IPS-18a (cell line): ENCODE measurements around the gene ACKR2.

ENCODE experiments used
- H3K27ac ChIP-seq: one replicate; pipeline ENCODE4 v1.5.1; 2013; ENCODE audit warnings: low read length
- H3K27me3 ChIP-seq: one replicate; pipeline ENCODE4 v1.6.1; 2013; ENCODE audit warnings: mild to moderate bottlenecking, low read length; ENCODE audit not compliant: control insufficient read depth, insufficient read depth
- H3K36me3 ChIP-seq: one replicate; pipeline ENCODE4 v1.6.1; 2013; ENCODE audit warnings: low read depth, low read length; ENCODE audit not compliant: control insufficient read depth
- H3K4me1 ChIP-seq: one replicate; pipeline ENCODE4 v1.6.1; 2013; ENCODE audit warnings: low read depth, low read length; ENCODE audit not compliant: control insufficient read depth
- H3K4me3 ChIP-seq: one replicate; pipeline ENCODE4 v1.5.1; 2013; ENCODE audit warnings: low read length
- H3K9ac ChIP-seq: one replicate; pipeline ENCODE4 v1.6.1; 2013; ENCODE audit warnings: mild to moderate bottlenecking, low read length, moderate library complexity
- H3K9me3 ChIP-seq: one replicate; pipeline ENCODE4 v1.6.1; 2013; ENCODE audit warnings: low read depth, low read length; ENCODE audit not compliant: control insufficient read depth

ACKR2 gene

DNA sequence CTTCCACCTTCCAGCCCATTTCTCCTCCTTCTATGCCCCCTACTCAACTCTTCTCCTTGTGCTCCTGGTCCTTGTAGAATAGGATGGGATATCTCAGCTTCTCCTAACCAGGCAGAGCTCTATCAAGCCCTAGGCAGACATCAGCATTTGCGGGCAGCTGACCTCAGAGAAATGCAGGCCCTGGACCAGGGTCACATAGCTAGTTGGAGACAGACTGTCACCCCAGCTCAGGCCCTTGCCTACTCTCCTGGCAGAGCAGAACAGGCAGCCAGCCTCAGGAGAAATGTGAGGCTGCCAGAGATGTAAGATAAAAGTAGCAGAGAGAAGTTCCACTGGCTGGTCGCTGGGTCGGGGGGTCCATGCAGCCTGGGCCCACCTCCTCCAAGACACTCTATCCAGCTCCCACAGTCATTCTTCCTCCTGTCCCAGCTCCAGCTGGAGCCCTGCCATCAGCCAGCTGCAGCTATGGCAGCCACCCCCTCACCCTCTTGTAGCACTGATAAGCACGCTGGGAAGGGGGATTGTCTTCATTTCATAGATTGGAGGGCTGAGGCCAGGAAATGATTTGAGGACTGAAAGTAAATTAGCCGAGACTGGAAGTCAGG is 62.4 kb downstream of the ACKR2 start:
- H3K36me3 ChIP-seq = no peaks in the 10 kb centered on the region
- H3K27me3 ChIP-seq = no peaks in the 10 kb centered on the region
- H3K4me3 ChIP-seq = no peak overlapping the region
- no peaks in the 10 kb centered on the region for H3K4me1 ChIP-seq
- no peak overlapping the region for H3K9ac ChIP-seq
- H3K9me3 ChIP-seq = no peaks in the 10 kb centered on the region
- no peak overlapping the region for H3K27ac ChIP-seq

DNA sequence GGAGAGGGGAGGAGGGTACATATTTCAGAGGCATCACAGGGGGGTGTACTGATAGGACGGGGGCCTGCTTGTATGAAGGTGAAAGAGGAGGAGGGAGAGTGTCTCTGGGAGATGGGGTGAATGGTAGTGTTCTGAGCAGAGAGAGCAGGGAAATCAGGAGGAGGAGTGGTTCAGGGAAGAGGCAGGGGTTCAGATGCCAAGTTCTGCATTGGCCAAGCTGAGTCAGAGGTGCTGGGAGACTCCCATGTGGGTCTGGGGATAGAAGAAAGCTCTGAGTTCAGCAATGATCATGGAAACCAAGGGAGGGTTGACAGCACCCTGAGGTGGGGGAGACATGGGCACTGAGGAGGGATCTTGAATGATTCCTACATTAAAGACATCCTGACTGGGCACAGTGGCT is 63.5 kb downstream of the ACKR2 start:
- no peaks in the 10 kb centered on the region for H3K4me1 ChIP-seq
- no peak overlapping the region for H3K9ac ChIP-seq
- H3K9me3 ChIP-seq = no peaks in the 10 kb centered on the region
- H3K27me3 ChIP-seq = no peaks in the 10 kb centered on the region
- no peak overlapping the region for H3K27ac ChIP-seq
- H3K4me3 ChIP-seq = no peak overlapping the region
- H3K36me3 ChIP-seq = no peaks in the 10 kb centered on the region

DNA sequence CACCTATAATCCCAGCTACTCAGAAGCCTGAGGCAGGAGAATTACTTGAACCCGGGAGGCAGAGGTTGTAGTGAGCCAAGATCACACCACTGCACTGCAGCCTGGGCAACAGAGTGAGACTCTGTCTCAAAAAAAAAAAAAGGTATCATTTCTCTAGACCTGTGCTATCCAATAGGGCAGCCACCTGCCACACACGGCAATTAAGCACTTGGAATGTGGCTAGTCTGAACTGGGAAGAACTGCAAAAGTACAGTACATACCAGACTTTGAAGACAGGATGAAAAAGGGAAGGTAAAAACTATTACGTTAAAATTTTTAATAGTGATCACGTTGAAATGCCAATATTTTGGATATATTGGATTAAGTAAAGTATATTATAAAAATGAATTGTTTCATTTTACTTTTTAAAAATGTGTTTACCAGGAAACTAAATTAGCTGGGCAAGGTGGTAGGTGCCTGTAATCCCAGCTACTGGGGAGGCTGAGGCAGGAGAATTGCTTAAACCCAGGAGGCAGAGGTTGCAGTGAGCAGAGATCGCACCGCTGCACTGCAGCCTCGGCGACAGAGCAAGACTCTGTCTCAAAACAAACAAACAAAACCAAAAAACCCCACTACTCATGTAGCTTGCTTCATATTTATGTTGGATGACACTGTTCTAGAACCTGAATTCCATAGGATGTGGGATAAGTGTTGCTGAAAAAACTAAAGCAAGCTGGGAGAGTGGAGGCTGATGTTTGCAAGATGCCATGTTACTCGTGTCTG is 64.2 kb downstream of the ACKR2 start:
- Histone ChIP-seq H3K36me3 (no peaks in the 10 kb centered on the region), H3K4me3 (no peak overlapping the region), H3K9me3 (no peaks in the 10 kb centered on the region), H3K9ac (no peak overlapping the region), H3K4me1 (no peaks in the 10 kb centered on the region), H3K27me3 (no peaks in the 10 kb centered on the region), H3K27ac (no peak overlapping the region)

DNA sequence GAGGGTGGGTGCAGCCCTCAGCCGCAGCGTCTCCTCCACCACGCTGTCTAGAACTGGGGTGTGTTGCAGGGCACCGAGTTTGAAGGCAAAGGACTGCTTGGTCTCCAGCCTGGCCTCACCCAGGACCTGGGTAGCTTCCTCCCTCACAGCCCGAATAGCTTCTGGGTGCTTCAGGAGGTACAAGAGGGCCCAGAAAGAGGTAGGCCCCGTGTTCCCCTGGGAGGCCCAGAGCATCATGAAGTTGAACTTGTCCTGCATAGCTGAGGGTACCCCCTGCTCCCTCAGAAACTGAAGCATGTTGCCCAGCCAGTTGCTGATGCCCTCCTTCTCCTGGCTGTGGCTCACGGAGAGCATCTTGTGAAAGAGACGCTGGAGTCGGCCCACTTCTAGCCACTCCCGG is 65.5 kb downstream of the ACKR2 start:
- Histone ChIP-seq H3K9ac (no peak overlapping the region), H3K27me3 (no peaks in the 10 kb centered on the region), H3K4me1 (no peaks in the 10 kb centered on the region), H3K36me3 (no peaks in the 10 kb centered on the region), H3K4me3 (no peak overlapping the region), H3K27ac (no peak overlapping the region), H3K9me3 (no peaks in the 10 kb centered on the region)

DNA sequence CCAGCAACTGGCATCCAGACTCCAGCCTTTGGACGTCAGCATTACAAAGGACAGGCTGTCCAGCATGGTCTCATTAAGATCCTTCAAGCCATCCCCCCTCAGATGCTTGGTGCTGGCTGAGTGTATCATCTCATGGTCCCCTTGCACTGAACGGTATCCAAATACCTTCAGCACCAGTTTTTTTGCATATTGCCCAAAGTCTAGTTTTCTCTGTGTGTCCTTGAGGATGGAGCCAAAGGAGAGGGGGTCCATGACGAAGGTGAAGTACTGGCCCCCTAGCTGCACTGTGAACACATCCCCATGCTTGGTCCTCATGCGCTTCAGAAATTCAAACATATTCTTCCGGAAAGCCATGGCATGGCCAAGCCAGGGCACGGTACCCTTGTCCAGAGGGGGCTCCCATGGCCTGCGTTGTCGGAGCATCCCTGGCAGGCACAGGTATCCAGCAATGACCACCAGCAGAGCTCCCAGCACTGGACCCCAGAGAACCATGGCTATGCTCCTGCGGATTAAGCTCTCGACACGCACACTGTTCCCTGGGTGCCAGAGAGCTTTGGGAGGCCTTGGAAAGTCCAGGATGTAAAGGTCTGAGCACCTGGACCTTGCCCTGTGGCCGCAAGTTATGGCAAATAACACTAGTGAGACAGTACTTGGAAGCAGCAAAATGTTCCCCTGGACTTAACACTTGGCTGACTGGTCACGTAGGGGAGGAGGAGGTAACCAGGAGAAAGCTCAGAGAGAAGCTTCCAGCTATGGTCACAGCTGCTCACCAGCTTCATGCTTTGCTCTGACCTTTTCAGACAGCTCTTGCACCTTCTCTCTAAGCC is 66.3 kb downstream of the ACKR2 start, which contains the start of gene CYP8B1:
CYP8B1 (minus strand) TSS at position 555 of the 827 bp plus-strand sequence; CDS start at position 492, 63 bp downstream.
- no peaks in the 10 kb centered on the region for H3K4me1 ChIP-seq
- no peak within 1 kb of the TSS for H3K4me3 ChIP-seq
- H3K27me3 ChIP-seq = no peaks in the 10 kb centered on the region
- no peak within 1 kb of the TSS for H3K27ac ChIP-seq
- no peaks in the 10 kb centered on the region for H3K9me3 ChIP-seq
- no peak within 1 kb of the TSS for H3K9ac ChIP-seq
- no peaks in the 10 kb centered on the region for H3K36me3 ChIP-seq

DNA sequence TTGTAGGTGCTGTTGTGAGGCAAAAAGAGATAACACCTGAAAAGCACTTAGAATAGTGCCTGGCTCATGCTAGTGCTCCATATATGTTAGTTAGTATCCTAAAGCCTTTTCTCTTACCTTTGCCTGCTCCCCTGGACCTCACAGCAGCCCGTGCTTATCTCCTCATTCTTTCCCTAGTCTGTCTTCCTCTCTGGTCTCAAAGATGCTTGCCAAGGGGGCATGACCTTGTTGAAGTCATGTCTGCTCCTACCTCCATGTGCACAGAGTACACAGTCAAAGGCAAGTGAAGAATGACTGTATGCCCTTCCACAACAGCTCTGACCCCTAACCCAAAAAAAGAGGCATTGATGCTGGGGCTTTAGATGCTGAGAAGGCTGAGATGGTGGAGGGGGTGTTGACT is 67.2 kb downstream of the ACKR2 start:
- no peak overlapping the region for H3K9ac ChIP-seq
- H3K4me1 ChIP-seq = peaks cover 2% of the 10 kb centered on the region
- no peaks in the 10 kb centered on the region for H3K27me3 ChIP-seq
- no peaks in the 10 kb centered on the region for H3K9me3 ChIP-seq
- H3K4me3 ChIP-seq = no peak overlapping the region
- no peak overlapping the region for H3K27ac ChIP-seq
- H3K36me3 ChIP-seq = no peaks in the 10 kb centered on the region

DNA sequence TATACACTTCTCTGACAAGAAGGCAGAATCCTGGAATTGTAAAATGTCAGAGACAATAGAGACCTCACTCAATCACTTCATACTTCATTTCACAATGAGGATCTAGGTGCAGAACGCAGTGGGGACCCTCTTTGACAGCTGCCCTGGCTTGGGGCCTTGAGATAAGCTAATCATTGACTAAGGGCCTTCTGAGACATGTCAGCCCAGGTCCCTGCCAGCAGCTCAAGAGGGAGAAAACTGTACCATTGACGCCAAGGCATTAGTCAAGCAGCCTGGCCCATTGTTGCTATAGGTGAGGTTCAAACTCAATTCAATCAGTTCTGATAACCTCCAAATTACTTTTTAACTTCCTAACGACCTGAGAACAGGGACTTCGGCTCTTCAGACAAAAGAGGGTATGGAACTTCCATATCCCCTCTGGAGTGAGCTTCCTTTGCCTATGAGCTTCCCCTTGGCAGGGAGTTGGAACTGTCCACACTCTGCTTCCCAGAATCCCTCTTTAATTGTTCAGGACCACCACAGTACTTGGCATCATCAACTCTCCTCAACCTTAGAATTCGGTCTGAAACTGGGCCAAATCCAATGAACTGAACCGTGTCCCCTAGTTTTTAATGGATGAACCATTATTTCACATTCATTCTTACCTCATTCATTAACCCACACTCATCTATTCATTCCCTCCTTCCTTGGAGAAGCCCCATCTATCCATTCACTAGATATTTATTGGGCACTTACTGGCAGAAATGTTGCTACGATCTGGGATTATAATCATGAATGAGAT is 67.9 kb downstream of the ACKR2 start:
- no peaks in the 10 kb centered on the region for H3K27me3 ChIP-seq
- H3K36me3 ChIP-seq = no peaks in the 10 kb centered on the region
- H3K27ac ChIP-seq = no peak overlapping the region
- H3K4me3 ChIP-seq = no peak overlapping the region
- no peak overlapping the region for H3K9ac ChIP-seq
- no peaks in the 10 kb centered on the region for H3K9me3 ChIP-seq
- H3K4me1 ChIP-seq = peaks cover 6% of the 10 kb centered on the region

DNA sequence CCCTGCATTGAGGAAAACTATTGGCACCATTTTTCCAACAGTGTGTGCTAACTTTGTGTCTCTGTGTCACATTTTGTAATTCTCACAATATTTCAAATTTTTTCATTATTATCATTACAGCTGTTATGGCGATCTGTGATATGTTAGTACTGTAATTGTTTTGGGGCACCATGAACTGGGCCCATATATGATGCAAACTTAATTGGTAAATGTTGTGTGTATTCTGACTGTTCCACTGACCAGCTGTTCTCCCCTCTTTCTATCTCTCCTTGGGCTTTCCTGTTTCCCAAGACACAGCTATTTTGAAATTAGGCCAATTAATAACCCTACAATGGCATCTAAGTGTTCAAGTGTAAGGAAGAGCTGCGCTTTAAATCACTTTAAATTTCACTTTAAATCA is 68.6 kb downstream of the ACKR2 start:
- no peaks in the 10 kb centered on the region for H3K9me3 ChIP-seq
- H3K36me3 ChIP-seq = no peaks in the 10 kb centered on the region
- H3K27me3 ChIP-seq = no peaks in the 10 kb centered on the region
- H3K27ac ChIP-seq = no peak overlapping the region
- no peak overlapping the region for H3K4me3 ChIP-seq
- H3K9ac ChIP-seq = no peak overlapping the region
- H3K4me1 ChIP-seq = peaks cover 6% of the 10 kb centered on the region

DNA sequence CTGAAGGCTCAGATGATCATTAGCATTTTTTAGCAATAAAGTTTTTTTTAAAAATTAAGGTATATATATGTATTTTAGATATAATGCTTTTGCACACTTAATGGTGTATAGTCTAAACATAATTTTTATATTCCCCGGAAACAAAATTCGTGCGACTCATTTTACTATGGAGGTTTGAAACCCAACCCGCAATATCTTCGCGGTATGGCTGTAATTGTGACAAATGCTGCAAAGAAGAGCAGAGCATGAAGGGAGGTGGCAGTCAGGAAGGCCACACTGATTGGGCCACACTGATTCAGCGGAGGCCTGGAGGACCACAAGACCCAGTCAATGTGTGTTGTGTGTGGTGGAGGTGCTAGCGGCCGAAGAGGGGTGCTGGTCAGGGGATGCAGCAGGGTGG is 70.9 kb downstream of the ACKR2 start:
- Histone ChIP-seq H3K36me3 (no peaks in the 10 kb centered on the region), H3K27me3 (no peaks in the 10 kb centered on the region), H3K4me1 (peaks cover 6% of the 10 kb centered on the region), H3K9me3 (no peaks in the 10 kb centered on the region), H3K27ac (no peak overlapping the region), H3K9ac (no peak overlapping the region), H3K4me3 (peak overlapping the region; percentile 53)

DNA sequence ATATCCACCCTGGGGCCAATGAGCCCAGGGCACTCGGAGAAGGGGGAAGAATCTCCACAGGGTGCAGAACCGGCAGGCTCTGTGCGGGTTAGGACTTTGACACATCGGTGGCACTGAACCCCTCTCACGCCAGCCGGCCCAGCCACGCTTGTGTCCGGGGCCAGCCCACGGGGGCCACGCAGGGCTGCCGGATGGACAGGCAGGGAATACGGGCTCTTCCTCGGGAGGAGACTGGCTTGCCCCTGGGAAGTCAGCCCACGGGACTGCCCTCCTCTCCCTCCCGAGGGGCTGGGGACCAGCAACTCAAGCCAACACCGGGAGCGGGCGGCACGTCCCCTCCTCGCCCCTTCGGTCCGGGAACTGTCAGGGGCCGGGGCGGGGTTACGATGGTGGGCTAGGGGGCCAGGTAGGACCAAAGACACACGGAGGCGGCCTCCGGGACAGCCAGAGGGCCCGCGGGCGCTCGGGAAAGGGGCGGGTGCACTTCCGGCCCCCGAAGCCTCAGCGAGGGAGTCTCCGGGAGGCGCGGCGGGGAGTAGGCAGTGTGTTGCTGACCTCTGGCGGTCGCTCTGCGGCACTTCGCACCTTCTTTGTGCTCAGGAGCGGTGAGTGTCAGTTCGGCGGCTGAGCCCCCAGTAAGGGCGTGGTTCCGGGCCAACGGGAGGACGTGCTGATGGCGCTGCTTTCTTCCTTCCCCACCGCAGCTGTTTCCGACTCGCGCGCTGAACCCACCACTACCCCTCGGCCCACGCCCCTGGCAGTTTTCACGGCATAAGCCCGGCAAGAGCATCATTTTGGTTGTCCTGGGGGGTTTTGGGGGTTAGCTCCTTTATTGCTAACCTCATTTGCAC is 71.6 kb downstream of the ACKR2 start:
- Histone ChIP-seq H3K9me3 (no peaks in the 10 kb centered on the region), H3K36me3 (no peaks in the 10 kb centered on the region), H3K4me3 (peak overlapping the region; percentile 53), H3K4me1 (peaks cover 6% of the 10 kb centered on the region), H3K27me3 (no peaks in the 10 kb centered on the region), H3K27ac (no peak overlapping the region), H3K9ac (no peak overlapping the region)
